22Rv1 (cell line): ENCODE data around the gene WIPI1.

Experiments
- H3K27ac ChIP-seq: fragments of 450-650 bp; 2 replicates; pipeline ENCODE4 v1.5.1; 2017
- ZFX ChIP-seq: fragments of 450-650 bp; IDR thresholded peaks from 2 replicates; pipeline ENCODE4 v1.6.1; 2017; ENCODE audit warnings: antibody characterized with exemption, borderline replicate concordance
- TF ChIP-seq, protein P1 (sequence below): fragments of 450-650 bp; IDR thresholded peaks from 2 replicates; pipeline ENCODE4 v1.5.1; 2017; ENCODE audit warnings: mild to moderate bottlenecking

The WIPI1 gene

DNA sequence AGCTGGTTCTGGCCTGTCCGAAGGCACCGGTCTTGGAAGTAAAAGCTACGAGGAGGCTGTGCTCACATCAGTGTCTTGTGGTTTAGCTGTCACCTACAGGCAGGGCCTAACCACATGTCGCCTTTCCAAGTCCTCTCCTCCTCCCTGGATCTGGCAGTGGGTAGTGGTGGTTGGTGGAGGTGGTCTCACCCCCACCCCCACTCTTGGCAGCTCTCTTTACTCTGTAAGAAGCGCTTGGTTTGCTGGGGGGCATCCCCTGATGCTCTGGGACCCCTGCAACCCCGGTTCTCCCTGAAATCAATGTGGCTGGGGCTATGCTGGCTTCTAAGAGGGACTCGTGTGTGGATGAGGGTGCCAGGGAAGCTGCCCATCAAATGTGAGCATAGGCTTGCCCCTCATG is 68.3 kb downstream of the WIPI1 start:
- no peak overlapping the region for H3K27ac ChIP-seq
- no peak for TF ChIP-seq ZFX
- TF ChIP-seq, protein P1, sequence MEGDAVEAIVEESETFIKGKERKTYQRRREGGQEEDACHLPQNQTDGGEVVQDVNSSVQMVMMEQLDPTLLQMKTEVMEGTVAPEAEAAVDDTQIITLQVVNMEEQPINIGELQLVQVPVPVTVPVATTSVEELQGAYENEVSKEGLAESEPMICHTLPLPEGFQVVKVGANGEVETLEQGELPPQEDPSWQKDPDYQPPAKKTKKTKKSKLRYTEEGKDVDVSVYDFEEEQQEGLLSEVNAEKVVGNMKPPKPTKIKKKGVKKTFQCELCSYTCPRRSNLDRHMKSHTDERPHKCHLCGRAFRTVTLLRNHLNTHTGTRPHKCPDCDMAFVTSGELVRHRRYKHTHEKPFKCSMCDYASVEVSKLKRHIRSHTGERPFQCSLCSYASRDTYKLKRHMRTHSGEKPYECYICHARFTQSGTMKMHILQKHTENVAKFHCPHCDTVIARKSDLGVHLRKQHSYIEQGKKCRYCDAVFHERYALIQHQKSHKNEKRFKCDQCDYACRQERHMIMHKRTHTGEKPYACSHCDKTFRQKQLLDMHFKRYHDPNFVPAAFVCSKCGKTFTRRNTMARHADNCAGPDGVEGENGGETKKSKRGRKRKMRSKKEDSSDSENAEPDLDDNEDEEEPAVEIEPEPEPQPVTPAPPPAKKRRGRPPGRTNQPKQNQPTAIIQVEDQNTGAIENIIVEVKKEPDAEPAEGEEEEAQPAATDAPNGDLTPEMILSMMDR = no peak

DNA sequence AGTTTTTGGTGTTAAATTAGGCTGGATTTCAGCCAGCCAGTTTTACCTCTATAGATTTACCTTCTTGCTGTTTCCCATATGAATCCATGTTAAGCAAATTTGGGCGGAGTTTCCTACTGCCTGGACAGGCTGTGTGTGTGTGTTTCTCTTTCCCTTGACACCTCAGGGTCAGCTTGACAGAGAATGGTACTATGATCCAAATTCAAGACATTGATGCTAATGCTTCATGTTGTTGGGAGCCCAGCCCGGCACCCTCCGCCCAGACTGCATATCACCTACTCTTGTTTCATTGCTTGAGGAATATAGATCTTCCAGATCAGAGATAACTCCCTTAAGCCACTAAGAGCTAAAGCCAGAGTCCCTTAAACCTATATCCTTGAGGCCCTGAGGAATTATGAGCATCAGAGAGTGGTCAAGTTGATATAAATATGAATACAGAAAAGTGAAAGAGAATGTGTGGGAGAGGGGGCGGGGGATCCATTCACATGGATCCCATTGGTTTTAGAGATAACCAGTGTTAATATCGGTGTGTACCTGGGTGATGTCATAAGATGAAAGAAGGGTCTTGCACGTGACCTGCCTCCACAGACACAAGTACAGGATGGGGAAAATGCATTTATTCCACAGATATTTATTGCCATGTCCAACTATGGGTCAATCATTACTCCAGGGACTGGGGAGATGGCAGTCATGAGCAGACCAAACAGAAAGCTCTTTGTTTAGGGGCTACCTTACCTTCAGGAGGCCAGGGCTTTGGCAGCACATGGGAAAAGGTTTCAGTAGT is 69.7 kb downstream of the WIPI1 start:
- TF ChIP-seq ZFX = no peak
- TF ChIP-seq, protein P1 = no peak
- no peak overlapping the region for H3K27ac ChIP-seq

DNA sequence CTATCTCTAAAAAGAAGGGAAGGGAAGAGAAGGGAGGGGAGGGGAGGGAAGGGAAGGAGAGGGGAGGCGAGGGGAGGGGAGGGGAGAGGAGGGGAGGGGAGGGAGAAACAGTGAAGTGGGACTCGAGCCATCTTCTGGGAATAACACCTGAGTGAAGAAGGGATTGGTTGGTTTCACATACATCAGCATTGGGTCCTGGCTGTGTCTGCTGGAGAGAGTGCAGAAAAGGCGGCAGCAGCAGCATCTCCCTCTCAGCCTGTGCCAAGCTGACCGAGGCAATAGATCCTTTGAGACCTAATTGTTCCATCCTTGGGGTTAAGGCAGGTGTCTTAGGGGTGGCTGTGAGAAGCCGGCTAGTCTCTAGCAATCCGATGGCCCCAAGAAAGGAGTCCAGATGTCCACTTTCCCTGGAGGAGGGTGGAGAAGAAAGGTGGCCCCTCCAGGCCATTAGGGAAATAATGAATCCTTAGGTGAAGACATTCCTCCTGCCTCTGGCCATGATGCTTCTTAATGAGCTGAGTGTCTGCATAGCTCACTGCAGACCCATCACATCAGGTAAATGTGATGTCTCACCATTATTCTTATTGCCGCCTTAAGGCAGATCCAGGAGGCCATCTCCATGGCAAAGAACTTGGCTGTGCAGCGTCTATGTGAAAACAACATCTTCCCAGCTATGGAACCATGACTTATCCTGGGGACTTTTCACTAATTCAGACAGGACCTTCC is 71.6 kb downstream of the WIPI1 start:
- no peak for TF ChIP-seq ZFX
- TF ChIP-seq, protein P1 = no peak
- no peak overlapping the region for H3K27ac ChIP-seq

DNA sequence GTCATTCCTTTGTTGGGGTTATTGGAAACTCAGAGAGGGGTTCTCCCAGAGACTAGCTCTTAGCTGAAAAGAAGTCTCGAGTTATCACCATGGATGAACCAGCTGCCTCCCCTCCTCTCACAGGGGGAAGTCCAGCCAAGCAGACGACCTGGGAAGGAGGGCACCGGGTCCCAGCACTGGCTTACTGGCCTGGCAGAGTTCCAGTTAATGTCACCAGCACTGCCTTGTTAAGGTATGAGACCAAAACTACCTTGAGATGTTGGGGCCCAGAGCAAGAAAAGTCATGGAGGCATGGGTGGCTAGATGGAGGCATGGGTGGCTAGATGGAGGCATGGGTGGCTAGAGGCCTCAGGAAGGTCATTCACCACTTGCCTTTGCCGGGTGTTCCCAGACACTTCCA is 72.4 kb downstream of the WIPI1 start:
- no peak overlapping the region for H3K27ac ChIP-seq
- no peak for TF ChIP-seq ZFX
- TF ChIP-seq, protein P1 = no peak

DNA sequence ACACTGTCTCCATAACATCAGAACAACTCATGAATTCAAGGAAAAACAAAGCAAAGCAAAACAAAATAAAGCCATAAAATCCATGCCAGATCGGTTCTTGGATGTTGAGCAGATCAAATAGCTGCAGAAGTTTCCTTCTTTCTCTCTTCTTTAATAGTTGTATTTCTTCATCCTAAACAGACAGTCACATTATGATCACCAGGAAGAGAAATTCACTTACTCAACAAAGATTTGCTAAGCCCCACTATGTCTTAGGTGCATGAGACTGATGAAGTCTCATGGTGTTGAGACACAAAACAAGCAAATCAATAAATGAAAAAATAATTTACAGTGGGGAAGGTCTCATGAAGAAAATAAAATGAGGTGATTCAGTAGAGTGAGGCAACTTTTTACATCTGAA is 72.8 kb downstream of the WIPI1 start:
- TF ChIP-seq ZFX = no peak
- TF ChIP-seq, protein P1 = no peak
- no peak overlapping the region for H3K27ac ChIP-seq

DNA sequence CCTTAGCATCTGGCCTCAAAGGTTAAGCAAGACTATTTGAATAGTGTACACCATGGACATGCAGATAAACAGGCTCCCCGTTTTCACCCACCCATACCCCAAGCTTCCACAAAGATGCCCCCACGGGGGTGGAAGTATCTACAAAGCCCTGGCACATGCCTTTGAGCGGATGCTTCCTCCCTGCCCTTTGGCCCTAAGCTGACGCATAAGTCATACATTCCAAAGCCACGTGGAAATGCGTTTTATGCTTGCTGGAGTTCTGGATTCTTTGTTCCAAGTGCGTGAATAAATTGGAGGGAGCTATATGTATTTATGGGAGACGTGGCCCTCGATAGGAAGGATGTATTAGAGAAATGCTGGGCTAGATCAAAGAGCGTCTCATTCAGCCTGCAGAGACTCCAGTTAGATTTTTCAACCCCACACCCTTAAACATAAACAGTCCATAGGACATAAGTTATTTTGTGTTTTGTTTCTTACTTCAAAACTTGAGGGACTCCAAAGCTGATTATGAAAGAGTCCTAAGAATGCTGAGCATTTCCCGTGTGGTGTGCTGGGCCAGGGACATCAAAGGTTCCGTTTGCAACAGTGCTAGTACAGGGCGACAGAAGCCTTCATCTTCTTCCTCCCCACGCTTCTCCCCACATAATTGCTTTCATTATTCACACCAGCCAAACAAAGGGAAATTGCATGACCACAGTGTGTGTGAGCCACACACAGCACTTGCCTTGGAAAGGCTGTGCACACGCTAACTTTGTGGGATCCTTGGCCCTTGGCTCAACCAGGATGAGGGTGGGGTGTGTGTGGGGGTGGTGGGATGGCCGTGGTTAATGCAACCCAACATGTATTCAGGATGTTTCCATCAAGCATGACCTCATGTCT is 73.6 kb downstream of the WIPI1 start:
- TF ChIP-seq, protein P1 = no peak
- TF ChIP-seq ZFX = no peak
- no peak overlapping the region for H3K27ac ChIP-seq
